PC-3 (cell line): ENCODE measurements around the gene TRPM2.

Source experiments
- CTCF ChIP-seq: fragments of 300-600 bp; sonication (generic); conservative IDR thresholded peaks from 2 replicates; pipeline ENCODE4 v1.5.1; 2017; ENCODE audit warnings: antibody characterized with exemption, low read depth, mild to moderate bottlenecking, low read length
- EZH2 ChIP-seq: fragments of 300-600 bp; sonication (generic); IDR thresholded peaks from one replicate; pipeline ENCODE4 v1.6.1; 2017; ENCODE audit warnings: antibody characterized with exemption, mild to moderate bottlenecking, low read length; ENCODE audit not compliant: unreplicated experiment

- TF ChIP-seq CTCF (no peak), EZH2 (no peak)
These were observed 29.8 kb upstream of the TRPM2 start for GRCh38 chr21:44323591-44323990.
